Suprapubic skin (tissue), 4 donors: ENCODE results near the gene STKLD1.

Experiments
- EP300 ChIP-seq: sonication (generic); formaldehyde crosslinking; IDR thresholded peaks from one replicate; pipeline ENCODE4 v1.6.1; 2017; ENCODE audit warnings: antibody characterized with exemption
- POLR2AphosphoS5 ChIP-seq, 3 donors: sonication (generic); formaldehyde crosslinking; IDR thresholded peaks; one replicate each; pipeline ENCODE4 v1.6.1; 2017; ENCODE audit warnings: antibody characterized with exemption in 3 of 3

DNA sequence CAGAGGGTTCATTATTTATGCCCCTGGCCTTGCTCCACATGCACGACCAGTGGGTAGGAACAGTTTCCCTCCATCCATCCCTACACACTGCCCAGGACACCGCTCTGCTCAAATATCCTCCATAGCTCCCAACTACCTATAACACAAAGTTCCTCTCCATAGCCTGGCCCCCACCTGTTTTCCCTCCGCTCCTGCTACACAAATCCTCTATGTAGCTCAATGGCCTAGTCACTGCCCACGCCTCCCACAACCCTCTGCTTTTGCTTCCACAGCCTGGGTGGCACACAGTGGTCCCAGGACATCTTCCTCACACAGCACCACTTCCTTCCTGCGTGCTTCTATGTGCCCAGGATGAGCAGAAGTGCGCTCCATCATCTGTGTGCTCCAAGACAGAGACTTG lies 21.2 kb downstream of the STKLD1 start:
- TF ChIP-seq EP300 (no peak), POLR2AphosphoS5 (IDR thresholded peaks at IDR 0.05) (no peak)
